OCI-LY1 (cell line): ENCODE data around the gene FOXJ2.

Source experiments
- H2AFZ ChIP-seq: fragments of 200-600 bp; sonication (generic), shearing (Covaris generic); 2 replicates; pipeline ENCODE4 v1.6.0; 2014; ENCODE audit warnings: antibody characterized with exemption, mild to moderate bottlenecking, low read length
- H3F3A ChIP-seq: fragments of 200-600 bp; sonication (generic), shearing (Covaris generic); 2 replicates; pipeline ENCODE4 v1.6.0; 2014; ENCODE audit warnings: mild to moderate bottlenecking, antibody characterized with exemption, low read length, moderate library complexity; ENCODE audit not compliant: insufficient read depth
- H3K27ac ChIP-seq: fragments of 200-600 bp; sonication (generic); 2 replicates; pipeline ENCODE4 v1.5.1; 2014; ENCODE audit warnings: low read length, mixed run types, mild to moderate bottlenecking, low read depth; ENCODE audit not compliant: poor library complexity, severe bottlenecking
- H3K27me3 ChIP-seq: fragments of 200-600 bp; sonication (generic); 2 replicates; pipeline ENCODE4 v1.6.0; 2014; ENCODE audit warnings: antibody characterized with exemption, mild to moderate bottlenecking, low read length, moderate library complexity; ENCODE audit not compliant: insufficient read depth
- H3K36me3 ChIP-seq: fragments of 200-600 bp; sonication (generic); 2 replicates; pipeline ENCODE4 v1.6.1; 2014; ENCODE audit warnings: mild to moderate bottlenecking, antibody characterized with exemption, low read length, moderate library complexity, mixed read lengths; ENCODE audit not compliant: insufficient read depth
- H3K4me1 ChIP-seq: fragments of 200-600 bp; sonication (generic); 2 replicates; pipeline ENCODE4 v1.5.1; 2014; ENCODE audit warnings: mild to moderate bottlenecking, low read length, moderate library complexity; ENCODE audit not compliant: insufficient read depth, severe bottlenecking
- H3K4me2 ChIP-seq: fragments of 200-600 bp; sonication (generic), shearing (Covaris generic); 2 replicates; pipeline ENCODE4 v1.6.1; 2014; ENCODE audit warnings: low read length
- H3K4me3 ChIP-seq: fragments of 200-600 bp; sonication (generic); 2 replicates; pipeline ENCODE4 v1.5.1; 2014; ENCODE audit warnings: low read length, low read depth, mild to moderate bottlenecking, mixed read lengths; ENCODE audit not compliant: poor library complexity, severe bottlenecking
- H3K79me2 ChIP-seq: fragments of 200-600 bp; shearing (Covaris generic); 2 replicates; pipeline ENCODE4 v1.6.1; 2016; ENCODE audit warnings: mixed run types, low read length, mixed read lengths; ENCODE audit not compliant: insufficient read depth
- H3K9ac ChIP-seq: fragments of 200-600 bp; sonication (generic), shearing (Covaris generic); 2 replicates; pipeline ENCODE4 v1.6.1; 2014; ENCODE audit warnings: mild to moderate bottlenecking, low read length, mixed read lengths
- H3K9me2 ChIP-seq: fragments of 200-600 bp; sonication (generic), shearing (Covaris generic); 2 replicates; pipeline ENCODE4 v1.6.1; 2014; ENCODE audit warnings: low read depth, mild to moderate bottlenecking, low read length, mixed read lengths
- H3K9me3 ChIP-seq: fragments of 200-600 bp; shearing (Covaris generic); 2 replicates; pipeline ENCODE4 v1.6.1; 2014; ENCODE audit warnings: low read length, mixed read lengths
- H4K20me1 ChIP-seq: fragments of 200-600 bp; sonication (generic), shearing (Covaris generic); 2 replicates; pipeline ENCODE4 v1.6.0; 2016; ENCODE audit warnings: mild to moderate bottlenecking, low read length; ENCODE audit not compliant: insufficient read depth
- CTCF ChIP-seq: fragments of 200-600 bp; sonication (generic), shearing (Covaris generic); IDR thresholded peaks from 2 replicates; pipeline ENCODE4 v1.5.1; 2017; ENCODE audit warnings: mild to moderate bottlenecking, antibody characterized with exemption, low read length, moderate library complexity, mixed read lengths
- EZH2 ChIP-seq: fragments of 200-600 bp; sonication (generic), shearing (Covaris generic); IDR thresholded peaks from 2 replicates; pipeline ENCODE4 v1.8.0; 2017; ENCODE audit warnings: borderline replicate concordance, mixed run types, mild to moderate bottlenecking, antibody characterized with exemption, low read length, moderate library complexity, mixed read lengths

The FOXJ2 gene

GRCh38 chr12:8047842-8048241 is 15.3 kb downstream of the FOXJ2 start:
- no peaks in the 10 kb centered on the region for H3K9me2 ChIP-seq
- 0 out of 2 replicates have a peak, but pooled peaks cover 6% of the 10 kb centered on the region for H3K36me3 ChIP-seq
- H3K4me1 ChIP-seq = no peaks in the 10 kb centered on the region
- H4K20me1 ChIP-seq = no peaks in the 10 kb centered on the region
- H3K4me2 ChIP-seq = no peak overlapping the region
- TF ChIP-seq EZH2 (no peak), CTCF (no peak)
- no peak overlapping the region for H3K27ac ChIP-seq
- H3K79me2 ChIP-seq = no peaks in the 10 kb centered on the region
- H2AFZ ChIP-seq = no peak overlapping the region
- no peak overlapping the region for H3K4me3 ChIP-seq
- H3F3A ChIP-seq = no peaks in the 10 kb centered on the region
- no peak overlapping the region for H3K9ac ChIP-seq
- no peaks in the 10 kb centered on the region for H3K27me3 ChIP-seq
- H3K9me3 ChIP-seq = no peaks in the 10 kb centered on the region

GRCh38 chr12:8048906-8049305 is 16.4 kb downstream of the FOXJ2 start:
- Histone ChIP-seq H2AFZ (no peak overlapping the region), H3K9ac (no peak overlapping the region), H3F3A (no peaks in the 10 kb centered on the region), H3K4me3 (no peak overlapping the region), H3K27ac (no peak overlapping the region), H3K4me2 (no peak overlapping the region), H3K36me3 (0 out of 2 replicates have a peak, but pooled peaks cover 6% of the 10 kb centered on the region), H4K20me1 (no peaks in the 10 kb centered on the region), H3K9me2 (no peaks in the 10 kb centered on the region), H3K27me3 (no peaks in the 10 kb centered on the region), H3K9me3 (no peaks in the 10 kb centered on the region), H3K79me2 (no peaks in the 10 kb centered on the region), H3K4me1 (no peaks in the 10 kb centered on the region)
- no peak for TF ChIP-seq EZH2
- TF ChIP-seq CTCF = no peak

- no peaks in the 10 kb centered on the region for H3K79me2 ChIP-seq
- H3F3A ChIP-seq = no peaks in the 10 kb centered on the region
- no peak overlapping the region for H2AFZ ChIP-seq
- 0 out of 2 replicates have a peak, but pooled peaks cover 6% of the 10 kb centered on the region for H3K36me3 ChIP-seq
- TF ChIP-seq CTCF (no peak), EZH2 (no peak)
- H3K4me3 ChIP-seq = no peak overlapping the region
- H4K20me1 ChIP-seq = no peaks in the 10 kb centered on the region
- no peaks in the 10 kb centered on the region for H3K4me1 ChIP-seq
- no peaks in the 10 kb centered on the region for H3K9me3 ChIP-seq
- H3K27ac ChIP-seq = no peak overlapping the region
- H3K27me3 ChIP-seq = no peaks in the 10 kb centered on the region
- no peak overlapping the region for H3K4me2 ChIP-seq
- H3K9ac ChIP-seq = no peak overlapping the region
- no peaks in the 10 kb centered on the region for H3K9me2 ChIP-seq
Observed at GRCh38 chr12:8050600-8051250, 18.2 kb downstream of the FOXJ2 start.
